ENCODE measurements around the gene TREX2. TPM values are rescaled to one million over a fixed set of nuclear protein-coding genes. Genes with fewer than 3 reads are reported as not detected.

The TREX2 gene
- total RNA-seq, 1 donor from 2014 or later: 0.63 TPM

GRCh38 chrX:153455571-153455970 is 9.7 kb upstream of the TREX2 start:
- no peak for DNase-seq (ENCODE audit: low spot score)

- DNase-seq (ENCODE audit: low spot score): no peak
Measured at GRCh38 chrX:153454901-153455550, 9.2 kb upstream of the TREX2 start.

GRCh38 chrX:153450949-153451277 is 5.1 kb upstream of the TREX2 start:
- DNase-seq (ENCODE audit: low spot score): no peak

GRCh38 chrX:153450114-153450948 is 4.5 kb upstream of the TREX2 start:
- DNase-seq (ENCODE audit: low spot score): no peak

GRCh38 chrX:153449368-153450113 is 3.7 kb upstream of the TREX2 start:
- no peak for DNase-seq (ENCODE audit: low spot score)

- no peak for DNase-seq (ENCODE audit: low spot score)
Measured at GRCh38 chrX:153448556-153449367, 2.9 kb upstream of the TREX2 start.

GRCh38 chrX:153447581-153447960 is 1.7 kb upstream of the TREX2 start:
- no peak for DNase-seq (ENCODE audit: low spot score)

- DNase-seq (ENCODE audit: low spot score): no peak
Measured at GRCh38 chrX:153446950-153447580, 1.2 kb upstream of the TREX2 start.

GRCh38 chrX:153446636-153446936 is 730 bp upstream of the TREX2 start:
- DNase-seq (ENCODE audit: low spot score): no peak

- DNase-seq (ENCODE audit: low spot score): no peak
Measured at GRCh38 chrX:153445106-153445855, 575 bp downstream of the TREX2 start.

GRCh38 chrX:153444333-153445011 is 1.4 kb downstream of the TREX2 start:
- DNase-seq (ENCODE audit: low spot score): no peak

GRCh38 chrX:153443476-153444332 is 2.2 kb downstream of the TREX2 start:
- no peak for DNase-seq (ENCODE audit: low spot score)

- no peak for DNase-seq (ENCODE audit: low spot score)
Measured at GRCh38 chrX:153442463-153442862, 3.4 kb downstream of the TREX2 start.

- DNase-seq (ENCODE audit: low spot score): no peak
Measured at GRCh38 chrX:153441981-153442380, 3.9 kb downstream of the TREX2 start.

- no peak for DNase-seq (ENCODE audit: low spot score)
Measured at GRCh38 chrX:153441296-153441695, 4.6 kb downstream of the TREX2 start.

GRCh38 chrX:153440556-153441135 is 5.2 kb downstream of the TREX2 start:
- DNase-seq (ENCODE audit: low spot score): no peak

- no peak for DNase-seq (ENCODE audit: low spot score)
Measured at GRCh38 chrX:153439977-153440376, 5.9 kb downstream of the TREX2 start.

GRCh38 chrX:153438532-153438931 is 7.3 kb downstream of the TREX2 start:
- DNase-seq (ENCODE audit: low spot score): no peak

GRCh38 chrX:153435845-153436244 is 10.0 kb downstream of the TREX2 start:
- DNase-seq (ENCODE audit: low spot score): no peak

Measured in mucosa of gallbladder (tissue), 1 donor.